LHCN-M2 (cell line): ENCODE results near the gene NINJ1. TPM values are rescaled to one million over a fixed set of nuclear protein-coding genes. Genes with fewer than 3 reads are reported as not detected.
"Not testable (repeated sequence)": the region's sequence is repeated elsewhere in the genome, so short reads cannot be mapped to it uniquely, and the experiment has no call there.

ENCODE experiments used
- DNase-seq: peaks from one replicate; pipeline ENCODE4 v3.0.0-alpha.2; 2012; ENCODE audit warnings: low read depth
- total RNA-seq: library from RNA; depleted of rRNA; stranded (reverse); fragments of >200 nt; gene quantifications from 2 replicates; pipeline ENCODE4 v1.2.3, GENCODE V29; 2014

NINJ1 gene
- total RNA-seq, 1 experiment from 2014 or later, result 18.5 TPM

- peak; percentile 51 for DNase-seq
These were observed 25.8 kb upstream of the NINJ1 start for GRCh38 chr9:93159601-93160471.

- DNase-seq, result no peak
These were observed 22.5 kb upstream of the NINJ1 start for GRCh38 chr9:93156475-93157008.

GRCh38 chr9:93155716-93156474 is 21.8 kb upstream of the NINJ1 start:
- DNase-seq, result no peak

GRCh38 chr9:93154293-93154903 is 20.3 kb upstream of the NINJ1 start:
- no peak for DNase-seq

GRCh38 chr9:93151097-93151784 is 17.2 kb upstream of the NINJ1 start:
- DNase-seq, result no peak

GRCh38 chr9:93149361-93149760 is 15.3 kb upstream of the NINJ1 start:
- DNase-seq, result peak; percentile 29

GRCh38 chr9:93148721-93149120 is 14.7 kb upstream of the NINJ1 start:
- DNase-seq, result no peak

- DNase-seq, result no peak
These were observed 13.6 kb upstream of the NINJ1 start for GRCh38 chr9:93147632-93148031.

GRCh38 chr9:93146696-93147095 is 12.6 kb upstream of the NINJ1 start:
- not testable (repeated sequence) for DNase-seq

- no peak for DNase-seq
These were observed 9.9 kb upstream of the NINJ1 start for GRCh38 chr9:93143830-93144530.

- DNase-seq, result no peak
These were observed 7.9 kb upstream of the NINJ1 start for GRCh38 chr9:93141771-93142483.

GRCh38 chr9:93139365-93140182 is 5.5 kb upstream of the NINJ1 start:
- no peak for DNase-seq

GRCh38 chr9:93138171-93138764 is 4.2 kb upstream of the NINJ1 start:
- no peak for DNase-seq

GRCh38 chr9:93137362-93137761 is 3.3 kb upstream of the NINJ1 start:
- no peak for DNase-seq

GRCh38 chr9:93136011-93136440 is 2.0 kb upstream of the NINJ1 start:
- DNase-seq, result peak; percentile 66

- DNase-seq, result no peak
These were observed 841 bp upstream of the NINJ1 start for GRCh38 chr9:93134740-93135444.

GRCh38 chr9:93133681-93134014 is 403 bp downstream of the NINJ1 start:
- peak; percentile 60 for DNase-seq
